ENCODE data around the gene CAPN10. TPM values are rescaled to one million over a fixed set of nuclear protein-coding genes. Genes with fewer than 3 reads are reported as not detected.

Gene CAPN10
- total RNA-seq, 1 donor, result 21.0 TPM

DNA sequence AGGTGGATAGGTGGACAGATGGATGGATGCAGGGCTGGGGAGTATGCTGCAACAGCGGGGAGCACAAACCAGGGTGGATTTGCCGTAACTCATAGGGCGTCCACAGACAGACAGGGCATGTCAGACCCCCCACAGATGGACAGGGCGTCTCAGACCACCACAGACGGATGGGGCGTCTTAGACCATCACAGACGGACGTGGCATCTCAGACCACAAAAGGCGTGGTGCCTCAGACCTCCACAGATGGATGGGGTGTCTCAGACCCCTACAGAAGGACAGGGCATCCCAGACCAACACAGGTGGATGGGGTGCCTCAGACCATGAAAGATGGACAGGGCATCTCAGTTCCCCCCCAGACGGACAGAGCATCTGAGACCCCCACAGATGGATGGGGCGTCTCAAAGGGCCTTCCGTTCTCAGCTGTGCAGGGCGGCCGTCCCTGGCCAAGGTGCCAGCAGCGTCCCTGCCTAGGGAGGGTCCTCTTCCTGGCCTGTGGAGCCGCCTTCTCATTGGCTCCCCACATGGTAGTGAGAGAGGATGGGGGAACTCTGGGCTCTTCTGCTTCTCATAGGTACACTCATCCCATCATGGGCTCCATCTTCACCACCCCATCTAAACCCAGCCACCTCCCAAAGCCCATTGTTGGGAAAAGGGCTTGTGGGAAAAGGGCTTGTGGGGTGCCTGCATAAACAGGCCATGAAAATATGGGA, 30.8 kb upstream of the CAPN10 start:
- H3K36me3 ChIP-seq (ENCODE audit: insufficient read depth, low read length), result peaks cover 9% of the 10 kb centered on the region
- no peaks in the 10 kb centered on the region for H3K9me3 ChIP-seq (ENCODE audit: low read depth, low read length)
- H3K4me3 ChIP-seq (ENCODE audit: insufficient read depth, low read length), result no peak overlapping the region
- peak; percentile 58 for DNase-seq (ENCODE audit: insufficient read length, low spot score, missing footprints)
- no peak overlapping the region for H3K27ac ChIP-seq (ENCODE audit: low read depth, low read length)
- TF ChIP-seq, protein P1, sequence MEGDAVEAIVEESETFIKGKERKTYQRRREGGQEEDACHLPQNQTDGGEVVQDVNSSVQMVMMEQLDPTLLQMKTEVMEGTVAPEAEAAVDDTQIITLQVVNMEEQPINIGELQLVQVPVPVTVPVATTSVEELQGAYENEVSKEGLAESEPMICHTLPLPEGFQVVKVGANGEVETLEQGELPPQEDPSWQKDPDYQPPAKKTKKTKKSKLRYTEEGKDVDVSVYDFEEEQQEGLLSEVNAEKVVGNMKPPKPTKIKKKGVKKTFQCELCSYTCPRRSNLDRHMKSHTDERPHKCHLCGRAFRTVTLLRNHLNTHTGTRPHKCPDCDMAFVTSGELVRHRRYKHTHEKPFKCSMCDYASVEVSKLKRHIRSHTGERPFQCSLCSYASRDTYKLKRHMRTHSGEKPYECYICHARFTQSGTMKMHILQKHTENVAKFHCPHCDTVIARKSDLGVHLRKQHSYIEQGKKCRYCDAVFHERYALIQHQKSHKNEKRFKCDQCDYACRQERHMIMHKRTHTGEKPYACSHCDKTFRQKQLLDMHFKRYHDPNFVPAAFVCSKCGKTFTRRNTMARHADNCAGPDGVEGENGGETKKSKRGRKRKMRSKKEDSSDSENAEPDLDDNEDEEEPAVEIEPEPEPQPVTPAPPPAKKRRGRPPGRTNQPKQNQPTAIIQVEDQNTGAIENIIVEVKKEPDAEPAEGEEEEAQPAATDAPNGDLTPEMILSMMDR (IDR thresholded peaks at IDR 0.05; ENCODE audit: extremely low read depth, low read depth, low read length), result no peak
- no peaks in the 10 kb centered on the region for H3K27me3 ChIP-seq (ENCODE audit: insufficient read depth, low read length)
- no peak overlapping the region for H2AFZ ChIP-seq (ENCODE audit: low read length)
- peaks cover 49% of the 10 kb centered on the region for H3K79me2 ChIP-seq (ENCODE audit: insufficient read depth, low read length)
- peaks cover 30% of the 10 kb centered on the region for H4K20me1 ChIP-seq (ENCODE audit: insufficient read depth, low read length)
- H3K4me2 ChIP-seq (ENCODE audit: insufficient read depth, low read length), result no peak overlapping the region
- H3K4me1 ChIP-seq (ENCODE audit: insufficient read depth, low read length), result peaks cover 27% of the 10 kb centered on the region

DNA sequence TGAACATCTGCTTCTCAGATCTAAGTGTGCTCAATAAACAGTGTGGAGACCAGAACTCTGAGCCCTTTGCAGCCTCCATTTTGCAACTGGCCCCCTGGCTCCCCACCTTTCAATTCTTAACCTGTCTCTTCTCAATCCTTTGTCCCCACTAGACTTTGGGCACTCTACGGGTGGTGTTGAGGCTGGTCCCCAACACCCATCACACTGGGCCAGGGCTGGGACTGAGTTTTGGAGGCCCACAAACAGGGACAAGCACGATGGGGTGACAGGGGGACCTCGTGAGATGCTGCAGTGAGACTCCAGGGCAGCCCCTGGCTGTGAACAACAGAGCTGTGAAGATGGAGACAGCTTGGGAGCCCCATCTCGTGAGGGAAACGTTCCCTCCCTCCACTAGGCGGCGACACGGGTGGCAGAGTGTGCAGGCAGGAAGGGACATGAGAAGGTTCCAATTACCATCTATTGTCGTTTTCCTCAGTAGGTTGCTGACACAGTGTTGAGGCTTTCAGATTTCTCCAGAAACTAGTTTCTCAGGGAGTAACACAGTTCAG, 29.9 kb upstream of the CAPN10 start:
- no peaks in the 10 kb centered on the region for H3K27me3 ChIP-seq (ENCODE audit: insufficient read depth, low read length)
- peaks cover 49% of the 10 kb centered on the region for H3K79me2 ChIP-seq (ENCODE audit: insufficient read depth, low read length)
- no peak overlapping the region for H2AFZ ChIP-seq (ENCODE audit: low read length)
- peak overlapping the region; percentile 90 for H3K4me2 ChIP-seq (ENCODE audit: insufficient read depth, low read length)
- no peak overlapping the region for H3K27ac ChIP-seq (ENCODE audit: low read depth, low read length)
- H3K36me3 ChIP-seq (ENCODE audit: insufficient read depth, low read length), result peaks cover under 1% of the 10 kb centered on the region
- TF ChIP-seq, protein P1 (IDR thresholded peaks at IDR 0.05; ENCODE audit: extremely low read depth, low read depth, low read length), result peak; percentile 62
- no peaks in the 10 kb centered on the region for H3K9me3 ChIP-seq (ENCODE audit: low read depth, low read length)
- peak overlapping the region; percentile 74 for H3K4me3 ChIP-seq (ENCODE audit: insufficient read depth, low read length)
- H4K20me1 ChIP-seq (ENCODE audit: insufficient read depth, low read length), result peaks cover 30% of the 10 kb centered on the region
- DNase-seq (ENCODE audit: insufficient read length, low spot score, missing footprints), result peak; percentile 95
- H3K4me1 ChIP-seq (ENCODE audit: insufficient read depth, low read length), result peaks cover 32% of the 10 kb centered on the region

DNA sequence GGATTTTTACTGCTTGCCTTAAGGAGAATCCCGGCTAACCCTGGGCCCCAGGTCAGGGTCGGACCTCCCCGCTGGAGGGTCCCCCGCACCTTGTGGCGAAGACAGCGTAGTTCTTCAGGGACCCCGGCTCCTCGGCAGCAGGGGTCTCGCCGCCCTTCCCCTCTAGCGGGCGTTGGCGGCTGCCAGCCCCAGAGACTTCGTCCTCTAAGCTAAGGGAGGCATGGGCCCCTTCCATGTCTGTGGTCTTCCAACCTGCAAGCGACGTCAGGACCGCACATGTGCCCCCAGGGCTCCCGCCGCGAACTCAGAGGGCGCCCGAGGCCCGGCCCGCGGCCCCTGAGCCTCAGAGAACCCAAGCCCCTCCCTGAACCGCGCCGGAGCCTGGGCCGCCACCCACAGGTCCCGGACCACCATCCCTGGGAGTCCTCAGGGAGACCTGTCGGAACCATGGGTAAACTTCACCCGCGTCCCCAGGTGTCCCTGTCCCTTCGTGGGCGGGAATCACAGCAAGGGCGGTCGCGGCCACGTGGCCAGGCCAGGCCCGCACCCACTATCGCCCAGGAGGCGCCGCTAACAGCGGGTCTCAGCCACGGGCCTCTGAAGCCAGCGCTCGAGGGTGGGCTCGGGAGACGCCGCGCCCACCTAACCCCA, 29.3 kb upstream of the CAPN10 start:
- peak overlapping the region; percentile 74 for H3K4me3 ChIP-seq (ENCODE audit: insufficient read depth, low read length)
- no peaks in the 10 kb centered on the region for H3K27me3 ChIP-seq (ENCODE audit: insufficient read depth, low read length)
- no peaks in the 10 kb centered on the region for H3K36me3 ChIP-seq (ENCODE audit: insufficient read depth, low read length)
- H4K20me1 ChIP-seq (ENCODE audit: insufficient read depth, low read length), result peaks cover 30% of the 10 kb centered on the region
- no peak for DNase-seq (ENCODE audit: insufficient read length, low spot score, missing footprints)
- H3K27ac ChIP-seq (ENCODE audit: low read depth, low read length), result peak overlapping the region; percentile 23
- H3K4me2 ChIP-seq (ENCODE audit: insufficient read depth, low read length), result peak overlapping the region; percentile 90
- TF ChIP-seq, protein P1 (IDR thresholded peaks at IDR 0.05; ENCODE audit: extremely low read depth, low read depth, low read length), result no peak
- H3K4me1 ChIP-seq (ENCODE audit: insufficient read depth, low read length), result peaks cover 36% of the 10 kb centered on the region
- peak overlapping the region; percentile 51 for H2AFZ ChIP-seq (ENCODE audit: low read length)
- H3K79me2 ChIP-seq (ENCODE audit: insufficient read depth, low read length), result peaks cover 49% of the 10 kb centered on the region
- H3K9me3 ChIP-seq (ENCODE audit: low read depth, low read length), result no peaks in the 10 kb centered on the region

DNA sequence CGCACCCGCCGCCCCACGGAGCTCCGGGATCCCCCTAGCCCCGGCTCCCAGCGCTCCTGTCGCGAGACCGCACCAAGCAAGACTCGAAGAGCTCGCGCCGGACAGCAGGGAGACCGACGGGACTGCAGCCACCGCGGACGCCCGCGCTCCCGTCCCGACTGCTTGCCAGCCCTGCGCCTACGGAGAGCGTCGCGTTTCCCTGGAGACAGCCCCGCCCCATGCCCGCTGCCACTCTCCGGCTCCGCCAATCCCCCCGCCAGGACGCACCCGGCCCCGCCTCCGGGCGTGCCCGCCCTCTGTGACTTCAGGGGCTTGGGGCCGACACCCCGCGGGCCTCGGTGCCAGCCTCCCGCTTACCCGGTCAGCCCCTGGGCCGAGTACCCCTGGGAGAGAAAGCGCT, 28.7 kb upstream of the CAPN10 start, which contains the start of gene ANKMY1:
Gene ANKMY1 (minus strand): TSS at position 181 of the 400 bp plus-strand sequence. CDS start 653 bp downstream, outside the sequence.
- TF ChIP-seq, protein P1 (IDR thresholded peaks at IDR 0.05; ENCODE audit: extremely low read depth, low read depth, low read length), result no peak
- Histone ChIP-seq H3K27ac (ENCODE audit: low read depth, low read length) (peak within 1 kb of the TSS; percentile 23), H3K36me3 (ENCODE audit: insufficient read depth, low read length) (no peaks in the 10 kb centered on the region), H4K20me1 (ENCODE audit: insufficient read depth, low read length) (peaks cover 30% of the 10 kb centered on the region), H3K27me3 (ENCODE audit: insufficient read depth, low read length) (no peaks in the 10 kb centered on the region), H3K79me2 (ENCODE audit: insufficient read depth, low read length) (peaks cover 49% of the 10 kb centered on the region), H3K4me1 (ENCODE audit: insufficient read depth, low read length) (peaks cover 36% of the 10 kb centered on the region), H3K4me3 (ENCODE audit: insufficient read depth, low read length) (peak within 1 kb of the TSS; percentile 74), H2AFZ (ENCODE audit: low read length) (peak within 1 kb of the TSS; percentile 51), H3K9me3 (ENCODE audit: low read depth, low read length) (no peaks in the 10 kb centered on the region), H3K4me2 (ENCODE audit: insufficient read depth, low read length) (peak within 1 kb of the TSS; percentile 90)
- peak; percentile 100 for DNase-seq (ENCODE audit: insufficient read length, low spot score, missing footprints)

Measured in osteoblast (primary cell).